ENCODE measurements around the gene WLS.

WLS gene

GRCh38 chr1:68255301-68255700, 23.0 kb upstream of the WLS start:
- no peaks in the 10 kb centered on the region for H3K36me3 ChIP-seq

GRCh38 chr1:68254667-68255226, 22.4 kb upstream of the WLS start:
- no peak for DNase-seq
- no peaks in the 10 kb centered on the region for H3K27me3 ChIP-seq (ENCODE audit: insufficient read depth, low read depth, severe bottlenecking)
- H3K4me3 ChIP-seq (ENCODE audit: low read depth, low read length) = no peak overlapping the region
- H3K9me3 ChIP-seq (ENCODE audit: severe bottlenecking) = peaks cover 2% of the 10 kb centered on the region
- TF ChIP-seq CTCF (IDR thresholded peaks at IDR 0.05; ENCODE audit: low read depth, low read length) = no peak
- H3K27ac ChIP-seq = no peak overlapping the region
- no peaks in the 10 kb centered on the region for H3K36me3 ChIP-seq

More at GRCh38 chr1:68255301-68255700, 23.0 kb upstream of the WLS start:
- TF ChIP-seq CTCF (IDR thresholded peaks at IDR 0.05; ENCODE audit: low read depth, low read length) = no peak
- Histone ChIP-seq H3K27ac (no peak overlapping the region), H3K9me3 (ENCODE audit: severe bottlenecking) (peaks cover 2% of the 10 kb centered on the region), H3K4me3 (ENCODE audit: low read depth, low read length) (no peak overlapping the region), H3K27me3 (ENCODE audit: insufficient read depth, low read depth, severe bottlenecking) (no peaks in the 10 kb centered on the region)
- DNase-seq = no peak

- no peak overlapping the region for H3K27ac ChIP-seq
- TF ChIP-seq CTCF (IDR thresholded peaks at IDR 0.05; ENCODE audit: low read depth, low read length) = no peak
- H3K27me3 ChIP-seq (ENCODE audit: insufficient read depth, low read depth, severe bottlenecking) = no peaks in the 10 kb centered on the region
- H3K9me3 ChIP-seq (ENCODE audit: severe bottlenecking) = no peaks in the 10 kb centered on the region
- no peaks in the 10 kb centered on the region for H3K36me3 ChIP-seq
- no peak for DNase-seq
- H3K4me3 ChIP-seq (ENCODE audit: low read depth, low read length) = no peak overlapping the region
Measured at GRCh38 chr1:68237040-68237439, 4.7 kb upstream of the WLS start.

- Histone ChIP-seq H3K9me3 (ENCODE audit: severe bottlenecking) (no peaks in the 10 kb centered on the region), H3K4me3 (ENCODE audit: low read depth, low read length) (no peak overlapping the region), H3K36me3 (no peaks in the 10 kb centered on the region), H3K27me3 (ENCODE audit: insufficient read depth, low read depth, severe bottlenecking) (no peaks in the 10 kb centered on the region), H3K27ac (no peak overlapping the region)
- DNase-seq = no peak
- TF ChIP-seq CTCF (IDR thresholded peaks at IDR 0.05; ENCODE audit: low read depth, low read length) = no peak
Measured at GRCh38 chr1:68234094-68234493, 1.8 kb upstream of the WLS start.

- H3K4me3 ChIP-seq (ENCODE audit: low read depth, low read length) = no peak overlapping the region
- no peaks in the 10 kb centered on the region for H3K36me3 ChIP-seq
- H3K9me3 ChIP-seq (ENCODE audit: severe bottlenecking) = no peaks in the 10 kb centered on the region
- no peaks in the 10 kb centered on the region for H3K27me3 ChIP-seq (ENCODE audit: insufficient read depth, low read depth, severe bottlenecking)
- H3K27ac ChIP-seq = no peak overlapping the region
- no peak for DNase-seq
- no peak for TF ChIP-seq CTCF (IDR thresholded peaks at IDR 0.05; ENCODE audit: low read depth, low read length)
Measured at GRCh38 chr1:68233202-68233601, 879 bp upstream of the WLS start.

GRCh38 chr1:68231627-68232288, 565 bp downstream of the WLS start:
- TF ChIP-seq CTCF (IDR thresholded peaks at IDR 0.05; ENCODE audit: low read depth, low read length) = no peak
- Histone ChIP-seq H3K36me3 (no peaks in the 10 kb centered on the region), H3K27me3 (ENCODE audit: insufficient read depth, low read depth, severe bottlenecking) (no peaks in the 10 kb centered on the region), H3K27ac (no peak overlapping the region; the same call in none of the 2 replicates), H3K9me3 (ENCODE audit: severe bottlenecking) (no peaks in the 10 kb centered on the region), H3K4me3 (ENCODE audit: low read depth, low read length) (peak overlapping the region; percentile 97)
- DNase-seq = peak; percentile 39

Measured in WERI-Rb-1 (cell line).